ENCODE results near the gene TMEM52. TPM values are rescaled to one million over a fixed set of nuclear protein-coding genes. Genes with fewer than 3 reads are reported as not detected.

Gene TMEM52
- total RNA-seq, 3 donors from 2014 or later, result 1.6 to 2.9 TPM; not detected in 1

DNA sequence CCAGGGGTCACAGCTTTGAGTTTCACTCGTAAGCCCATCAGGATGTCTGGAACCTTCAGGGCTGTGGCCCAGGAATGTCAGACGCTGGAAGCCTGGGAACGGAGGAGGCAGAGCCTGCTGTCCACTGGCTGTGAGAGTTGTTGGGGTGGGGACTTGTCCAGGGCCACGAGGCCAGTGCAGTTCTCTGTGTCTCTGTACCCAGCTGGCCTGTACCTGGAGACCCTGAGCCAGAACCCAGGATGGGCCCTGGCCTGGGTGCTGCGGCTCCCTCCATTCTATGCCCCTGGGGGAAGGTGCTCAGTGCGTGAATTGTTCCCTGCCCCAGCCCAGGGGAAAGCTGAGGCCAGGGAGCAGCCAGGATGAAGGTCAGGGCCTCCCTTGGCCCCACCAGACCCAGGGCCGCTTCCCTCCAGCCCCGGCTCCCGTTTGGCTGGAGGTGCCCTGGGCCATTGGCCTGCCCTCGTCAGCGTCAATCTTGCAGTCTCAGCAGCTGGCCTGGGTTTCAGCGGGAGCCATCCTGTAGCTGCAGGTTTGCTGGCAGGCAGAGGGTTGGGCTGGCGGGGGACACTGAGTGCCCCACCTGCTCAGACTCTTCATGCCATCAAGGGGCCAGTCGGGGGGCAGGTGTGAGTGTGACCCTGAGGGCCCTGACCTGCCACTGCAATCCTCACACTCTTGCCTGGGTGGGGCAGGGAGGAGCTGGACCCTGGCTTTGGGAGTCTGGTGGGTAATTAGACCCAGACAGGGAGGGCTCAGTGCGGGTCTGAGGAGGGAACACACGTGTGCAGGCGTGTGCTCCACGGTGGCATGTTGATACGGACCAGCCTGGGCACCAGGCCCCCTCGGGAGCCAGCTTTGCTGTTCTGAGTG, 4.7 kb downstream of the TMEM52 start:
- no peaks in the 10 kb centered on the region for H3K9me3 ChIP-seq
- intact Hi-C loops (cut with DNase I; ENCODE audit: low total_unique reads), result no loop called here

DNA sequence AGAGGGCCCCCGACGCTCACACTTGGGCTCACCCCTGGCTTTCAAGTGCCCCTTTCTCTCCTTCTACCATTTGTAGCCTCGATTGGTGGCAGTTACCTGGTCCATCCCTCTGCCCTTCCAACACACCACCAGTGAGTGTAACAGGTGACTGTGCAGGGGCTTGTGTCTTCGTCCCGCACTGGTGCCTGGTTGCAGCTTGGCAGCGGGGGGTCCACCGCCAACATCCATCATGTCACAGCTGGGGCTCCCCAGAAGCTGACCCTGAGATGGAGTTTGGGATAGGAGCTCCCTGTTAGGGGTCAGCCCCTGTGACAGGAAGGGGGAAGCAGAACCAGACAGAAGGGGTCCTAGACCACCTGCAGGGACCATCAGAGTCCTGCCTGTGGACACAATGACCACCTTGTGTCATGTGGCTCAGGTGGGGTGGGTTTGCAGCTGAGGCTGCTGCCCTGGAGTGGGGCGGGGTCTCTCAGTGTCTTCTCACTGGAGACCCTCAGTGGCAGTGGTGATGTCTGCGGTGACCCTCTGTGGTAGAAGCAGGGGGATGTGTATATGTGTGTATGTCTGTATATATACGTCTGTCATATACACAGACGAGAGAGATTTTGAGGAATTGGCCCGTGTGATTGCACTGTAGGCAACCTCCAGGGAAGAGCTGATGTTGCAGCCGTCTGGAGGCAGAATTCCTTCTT, 7.6 kb downstream of the TMEM52 start:
- no peaks in the 10 kb centered on the region for H3K9me3 ChIP-seq
- H3K4me1 ChIP-seq, result peaks cover 6 to 7% of the 10 kb centered on the region in 2 donors
- no peak for DNase-seq (ENCODE audit: low spot score in 2 of 2)
- H3K27me3 ChIP-seq, result no peaks in the 10 kb centered on the region
- no peaks in the 10 kb centered on the region for H3K36me3 ChIP-seq
- TF ChIP-seq POLR2AphosphoS5 (IDR thresholded peaks at IDR 0.05) (no peak), POLR2A (IDR thresholded peaks at IDR 0.05) (no peak)
- TF ChIP-seq, protein P1, sequence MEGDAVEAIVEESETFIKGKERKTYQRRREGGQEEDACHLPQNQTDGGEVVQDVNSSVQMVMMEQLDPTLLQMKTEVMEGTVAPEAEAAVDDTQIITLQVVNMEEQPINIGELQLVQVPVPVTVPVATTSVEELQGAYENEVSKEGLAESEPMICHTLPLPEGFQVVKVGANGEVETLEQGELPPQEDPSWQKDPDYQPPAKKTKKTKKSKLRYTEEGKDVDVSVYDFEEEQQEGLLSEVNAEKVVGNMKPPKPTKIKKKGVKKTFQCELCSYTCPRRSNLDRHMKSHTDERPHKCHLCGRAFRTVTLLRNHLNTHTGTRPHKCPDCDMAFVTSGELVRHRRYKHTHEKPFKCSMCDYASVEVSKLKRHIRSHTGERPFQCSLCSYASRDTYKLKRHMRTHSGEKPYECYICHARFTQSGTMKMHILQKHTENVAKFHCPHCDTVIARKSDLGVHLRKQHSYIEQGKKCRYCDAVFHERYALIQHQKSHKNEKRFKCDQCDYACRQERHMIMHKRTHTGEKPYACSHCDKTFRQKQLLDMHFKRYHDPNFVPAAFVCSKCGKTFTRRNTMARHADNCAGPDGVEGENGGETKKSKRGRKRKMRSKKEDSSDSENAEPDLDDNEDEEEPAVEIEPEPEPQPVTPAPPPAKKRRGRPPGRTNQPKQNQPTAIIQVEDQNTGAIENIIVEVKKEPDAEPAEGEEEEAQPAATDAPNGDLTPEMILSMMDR (IDR thresholded peaks at IDR 0.05), result no peak
- no peak overlapping the region for H3K4me3 ChIP-seq
- H3K27ac ChIP-seq, result no peak overlapping the region
- intact Hi-C loops (cut with DNase I; ENCODE audit: low total_unique reads), result no loop called here

More for the DNA sequence above, 4.7 kb downstream of the TMEM52 start:
- Histone ChIP-seq H3K27ac (no peak overlapping the region), H3K4me3 (no peak overlapping the region), H3K27me3 (no peaks in the 10 kb centered on the region), H3K36me3 (no peaks in the 10 kb centered on the region), H3K4me1 (peaks cover 6% of the 10 kb centered on the region in 2 donors)
- no peak for TF ChIP-seq POLR2A (IDR thresholded peaks at IDR 0.05)
- no peak for TF ChIP-seq POLR2AphosphoS5 (IDR thresholded peaks at IDR 0.05)
- TF ChIP-seq, protein P1 (IDR thresholded peaks at IDR 0.05), result no peak
- DNase-seq (ENCODE audit: low spot score in 2 of 2), result no peak

DNA sequence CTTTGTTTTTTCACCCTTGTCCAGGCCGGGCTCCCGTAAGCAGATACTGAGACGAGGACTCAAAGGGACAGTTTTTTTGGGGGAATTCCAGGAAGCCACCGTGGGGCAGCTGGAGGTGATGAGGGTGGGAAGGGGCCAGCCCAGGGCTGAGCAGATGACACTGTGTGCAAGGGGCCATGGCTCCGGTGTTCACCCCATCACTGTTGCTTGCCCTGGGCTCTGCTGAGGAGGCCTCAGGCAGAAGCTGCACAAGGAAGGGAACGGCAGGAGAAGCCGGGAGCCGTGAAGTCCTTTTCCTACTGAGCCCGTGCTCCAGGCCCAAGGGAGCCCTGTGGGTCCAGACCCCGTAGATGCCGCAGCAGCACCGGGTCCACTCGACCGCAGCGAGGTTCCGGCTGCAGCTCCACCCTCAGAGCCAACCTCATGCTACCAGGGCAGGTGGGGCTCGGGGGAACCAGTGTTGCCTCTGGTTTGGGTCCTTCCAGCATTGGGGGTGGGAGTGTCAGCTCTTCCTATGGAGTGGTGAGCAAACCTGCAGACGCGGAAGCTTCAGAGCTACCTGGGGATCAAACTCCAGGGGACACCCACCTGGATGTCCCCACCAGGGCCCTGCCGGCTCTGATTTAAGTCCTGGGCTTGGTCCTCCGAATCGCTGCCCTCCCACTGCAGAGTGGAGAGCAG, 8.3 kb downstream of the TMEM52 start:
- Histone ChIP-seq H3K36me3 (no peaks in the 10 kb centered on the region), H3K9me3 (no peaks in the 10 kb centered on the region), H3K27ac (no peak overlapping the region), H3K4me1 (peaks cover 6 to 7% of the 10 kb centered on the region in 2 donors), H3K27me3 (no peaks in the 10 kb centered on the region), H3K4me3 (no peak overlapping the region)
- TF ChIP-seq, protein P1 (IDR thresholded peaks at IDR 0.05), result no peak
- TF ChIP-seq POLR2A (IDR thresholded peaks at IDR 0.05) (no peak), POLR2AphosphoS5 (IDR thresholded peaks at IDR 0.05) (no peak)
- DNase-seq (ENCODE audit: low spot score in 2 of 2), result no peak
- intact Hi-C loops (cut with DNase I; ENCODE audit: low total_unique reads), result no loop called here

DNA sequence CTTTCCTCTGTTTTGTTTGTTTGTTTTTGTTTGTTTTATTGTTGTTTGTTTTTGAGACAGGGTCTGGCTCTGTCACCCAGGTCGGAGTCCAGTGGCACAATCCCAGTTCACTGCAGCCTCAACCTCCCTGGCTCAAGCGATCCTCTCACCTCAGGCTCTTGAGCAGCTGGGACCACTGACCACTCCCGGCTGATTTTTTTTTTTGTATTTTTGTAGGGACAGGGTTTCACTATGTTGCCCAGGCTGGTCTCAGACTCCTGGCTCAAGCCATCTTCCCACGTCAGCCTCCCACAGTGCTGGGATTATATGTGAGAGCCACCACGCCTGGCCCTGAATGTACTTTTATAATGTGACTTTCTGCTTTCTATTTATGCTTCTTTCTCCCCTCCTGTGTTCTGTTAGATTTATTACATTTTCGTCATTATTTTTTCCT, 9.0 kb downstream of the TMEM52 start:
- Histone ChIP-seq H3K4me1 (peaks cover 6 to 7% of the 10 kb centered on the region in 2 donors), H3K36me3 (no peaks in the 10 kb centered on the region), H3K4me3 (peak overlapping the region; percentile 59 to 94 (median 76)), H3K27ac (peak overlapping the region; percentile 93), H3K9me3 (no peaks in the 10 kb centered on the region), H3K27me3 (no peaks in the 10 kb centered on the region)
- no peak for DNase-seq (ENCODE audit: low spot score in 2 of 2)
- TF ChIP-seq POLR2A (IDR thresholded peaks at IDR 0.05) (no peak), POLR2AphosphoS5 (IDR thresholded peaks at IDR 0.05) (no peak)
- TF ChIP-seq, protein P1 (IDR thresholded peaks at IDR 0.05), result no peak
- intact Hi-C loops (cut with DNase I; ENCODE audit: low total_unique reads), result no loop called here
